IMR-90 (cell line): Measurements from ENCODE around the gene VOPP1. TPM values are rescaled to one million over a fixed set of nuclear protein-coding genes. Genes with fewer than 3 reads are reported as not detected.

Experiments
- ATAC-seq: fragments of 200-7000 bp; cut with Tn5 transposase; 2 replicates; pipeline ENCODE4 v1.9.1; 2020; ENCODE audit warnings: low read depth, mild to moderate bottlenecking, moderate library complexity
- BruUV-seq: library from RNA; stranded (reverse); fragments of 400-500 nt; replicated peaks from 2 replicates; lab custom pipeline; 2021; lab: Mats Ljungman, UMichigan
- CTCF ChIA-PET: fragments of 300-600 bp; formaldehyde crosslinking; extraction: SDS; loops from one replicate; lab custom pipeline; 2021; ENCODE audit warnings: antibody characterized with exemption; lab: Yijun Ruan, JAX
- POLR2A ChIA-PET: fragments of 300-600 bp; sonication (Branson Sonifier 250); formaldehyde crosslinking; loops from one replicate; lab custom pipeline; 2022; ENCODE audit warnings: antibody characterized with exemption; ENCODE audit not compliant: unreplicated experiment; lab: Charles Lee
- DNase-seq: peaks from one replicate; pipeline ENCODE4 v3.0.0; 2013
- H2AFZ ChIP-seq: replicated peaks from 2 replicates; pipeline ENCODE3; 2013; ENCODE audit warnings: low read length, mild to moderate bottlenecking; ENCODE audit not compliant: poor library complexity
- H2AK5ac ChIP-seq: 2 replicates; pipeline ENCODE4 v1.6.1; 2013; ENCODE audit warnings: low read depth, low read length, inconsistent platforms
- H2AK9ac ChIP-seq: replicated peaks from 2 replicates; pipeline ENCODE3; 2013; ENCODE audit warnings: mild to moderate bottlenecking, low read depth, low read length, moderate library complexity; ENCODE audit not compliant: poor library complexity
- H2BK120ac ChIP-seq: 2 replicates; pipeline ENCODE4 v1.6.1; 2013; ENCODE audit warnings: low read depth, low read length, inconsistent platforms
- H2BK15ac ChIP-seq: 3 replicates; pipeline ENCODE4 v1.6.1; 2013; ENCODE audit warnings: low read depth, low read length, inconsistent platforms
- H2BK20ac ChIP-seq: 2 replicates; pipeline ENCODE4 v1.6.1; 2013; ENCODE audit warnings: low read depth, mild to moderate bottlenecking, inconsistent platforms, low read length, moderate library complexity
- H2BK5ac ChIP-seq: 2 replicates; pipeline ENCODE4 v1.6.1; 2013; ENCODE audit warnings: mild to moderate bottlenecking, low read depth, low read length, inconsistent platforms; ENCODE audit not compliant: poor library complexity, severe bottlenecking
- H3K14ac ChIP-seq: replicated peaks from 2 replicates; pipeline ENCODE4 v1.6.1; 2013; ENCODE audit warnings: low read depth, low read length, inconsistent platforms
- H3K18ac ChIP-seq: 2 replicates; pipeline ENCODE4 v1.6.1; 2013; ENCODE audit warnings: low read depth, low read length, control low read depth
- H3K23ac ChIP-seq: 2 replicates; pipeline ENCODE4 v1.6.1; 2013; ENCODE audit warnings: low read depth, low read length, inconsistent platforms
- H3K27ac ChIP-seq: 2 replicates; pipeline ENCODE4 v1.5.1; 2013; ENCODE audit warnings: mild to moderate bottlenecking, control low read depth, low read length; ENCODE audit not compliant: insufficient read depth
- H3K27me3 ChIP-seq: 2 replicates; pipeline ENCODE4 v1.6.1; 2013; ENCODE audit warnings: low read length; ENCODE audit not compliant: control insufficient read depth, insufficient read depth
- H3K36me3 ChIP-seq: 2 replicates; pipeline ENCODE4 v1.6.1; 2013; ENCODE audit warnings: low read length, mixed read lengths; ENCODE audit not compliant: control insufficient read depth, insufficient read depth
- H3K4ac ChIP-seq: 2 replicates; pipeline ENCODE4 v1.6.1; 2013; ENCODE audit warnings: low read depth, low read length, inconsistent platforms
- H3K4me1 ChIP-seq: 2 replicates; pipeline ENCODE4 v1.6.1; 2013; ENCODE audit warnings: low read length, mixed read lengths; ENCODE audit not compliant: control insufficient read depth, insufficient read depth
- H3K4me2 ChIP-seq: 2 replicates; pipeline ENCODE4 v1.6.1; 2013; ENCODE audit warnings: low read depth, mild to moderate bottlenecking, control low read depth, low read length, moderate library complexity
- H3K4me3 ChIP-seq: 2 replicates; pipeline ENCODE4 v1.5.1; 2013; ENCODE audit warnings: low read depth, mild to moderate bottlenecking, control low read depth, low read length, moderate library complexity; ENCODE audit not compliant: insufficient read depth
- H3K56ac ChIP-seq: 2 replicates; pipeline ENCODE4 v1.6.1; 2013; ENCODE audit warnings: low read length, inconsistent platforms; ENCODE audit not compliant: insufficient read depth; ENCODE audit errors: extremely low read depth
- H3K79me1 ChIP-seq, 2 experiments: 2 replicates each; pipeline ENCODE4 v1.6.1; 2013; ENCODE audit warnings: low read length in 2 of 2, inconsistent platforms in 1 of 2, low read depth in 1 of 2
- H3K9ac ChIP-seq: 2 replicates; pipeline ENCODE4 v1.6.1; 2013; ENCODE audit warnings: low read depth, low read length, control low read depth
- H3K9me1 ChIP-seq: 2 replicates; pipeline ENCODE4 v1.6.1; 2013; ENCODE audit warnings: low read length, inconsistent platforms; ENCODE audit not compliant: insufficient read depth
- H3K9me3 ChIP-seq: 2 replicates; pipeline ENCODE4 v1.6.1; 2013; ENCODE audit warnings: low read length; ENCODE audit not compliant: control insufficient read depth, insufficient read depth
- H4K20me1 ChIP-seq: 2 replicates; pipeline ENCODE4 v1.6.1; 2013; ENCODE audit warnings: low read length, inconsistent platforms; ENCODE audit not compliant: insufficient read depth
- H4K5ac ChIP-seq: 2 replicates; pipeline ENCODE4 v1.6.1; 2013; ENCODE audit warnings: mild to moderate bottlenecking, low read depth, low read length, control low read depth
- H4K8ac ChIP-seq, 2 experiments: 2 replicates each; pipeline ENCODE4 v1.6.1; 2013; ENCODE audit warnings: low read depth in 2 of 2, low read length in 2 of 2, control low read depth in 1 of 2, inconsistent platforms in 1 of 2
- H4K91ac ChIP-seq: 2 replicates; pipeline ENCODE4 v1.6.1; 2013; ENCODE audit warnings: low read depth, low read length, inconsistent platforms; ENCODE audit not compliant: insufficient read depth
- BHLHE40 ChIP-seq: fragments of 150-350 bp; IDR thresholded peaks from 2 replicates; pipeline ENCODE4 v1.6.1; 2016; ENCODE audit warnings: mild to moderate bottlenecking, low read depth, low read length
- CHD1 ChIP-seq: IDR thresholded peaks from 2 replicates; pipeline ENCODE4 v1.6.1; 2012; ENCODE audit warnings: low read depth, low read length, improper control_type of control experiment
- CTCF ChIP-seq: conservative IDR thresholded peaks from 2 replicates; pipeline ENCODE4 v1.5.1; 2012; ENCODE audit warnings: mild to moderate bottlenecking, low read depth, low read length, improper control_type of control experiment
- ELK1 ChIP-seq: fragments of 150-350 bp; IDR thresholded peaks from 2 replicates; pipeline ENCODE4 v1.6.1; 2016; ENCODE audit warnings: low read depth, mild to moderate bottlenecking, low read length, moderate library complexity, borderline replicate concordance
- FOS ChIP-seq: fragments of 150-350 bp; IDR thresholded peaks from 2 replicates; pipeline ENCODE4 v1.6.1; 2016; ENCODE audit warnings: low read depth, low read length
- MAFK ChIP-seq: IDR thresholded peaks from 2 replicates; pipeline ENCODE4 v1.6.1; 2012; ENCODE audit warnings: low read depth, low read length, improper control_type of control experiment
- MXI1 ChIP-seq: IDR thresholded peaks from 2 replicates; pipeline ENCODE4 v1.6.1; 2012; ENCODE audit warnings: low read depth, mild to moderate bottlenecking, low read length, moderate library complexity, borderline replicate concordance
- RFX5 ChIP-seq: IDR thresholded peaks from 2 replicates; pipeline ENCODE4 v1.8.0; 2012; ENCODE audit warnings: low read depth, mild to moderate bottlenecking, low read length, moderate library complexity
- WGBS, 2 experiments: methylation state at CpG; one replicate each; pipeline versions ENCODE4 v1.1.5 to v1.1.7; 2013; ENCODE audit warnings: missing lambda C conversion rate in 2 of 2; ENCODE audit not compliant: insufficient read length in 1 of 2; ENCODE audit errors: extremely low coverage in 2 of 2; 5-methylcytosine and 5-hydroxymethylcytosine counted together
- dilution Hi-C: fragments of 300-500 bp; cut with HindIII; formaldehyde crosslinking; loops from one replicate; pipeline ENCODE4 v1.14.3; 2018; ENCODE audit warnings: low sequenced_read_pairs; ENCODE audit not compliant: unreplicated experiment
- in situ Hi-C: fragments of 300-500 bp; cut with MboI; formaldehyde crosslinking; loops from 3 replicates; pipeline ENCODE4 v1.14.3; 2019; ENCODE audit warnings: low sequenced_read_pairs, inconsistent platforms, mixed read lengths
- intact Hi-C: fragments of 100-400 bp; cut with micrococcal nuclease; formaldehyde crosslinking; loops from 2 replicates; pipeline ENCODE4 v1.10.0; 2022
- polyA plus RNA-seq, 3 experiments: library from polyadenylated mRNA; depleted of rRNA; stranded (reverse); fragments of >200 nt; gene quantifications; 2 replicates each; pipeline ENCODE4 v1.2.3, GENCODE V29; 2012; ENCODE audit warnings: low replicate concordance in 1 of 3
- total RNA-seq: library from RNA; depleted of rRNA; stranded (reverse); fragments of >200 nt; gene quantifications from 2 replicates; pipeline ENCODE4 v1.2.3, GENCODE V29; 2012

VOPP1 gene
- total and polyA plus RNA-seq, 2 of the 4 experiments (the other 2 are of a cell fraction) = 60.2 to 94.5 TPM

GRCh38 chr7:55570939-55571338 is 1.4 kb downstream of the VOPP1 start:
- Histone ChIP-seq H3K9me1 (peaks cover 33% of the 10 kb centered on the region), H3K27ac (peak overlapping the region; percentile 67), H2BK20ac (peak overlapping the region; percentile 17; the same call in 1 of the 2 replicates), H3K56ac (peak overlapping the region; percentile 79), H3K36me3 (no peaks in the 10 kb centered on the region), H2AK9ac (no peak overlapping the region), H2BK5ac (peak overlapping the region; percentile 72), H2AFZ (no peak overlapping the region), H3K18ac (no peak overlapping the region; the same call in 1 of the 2 replicates), H3K14ac (0 out of 2 replicates have a peak overlapping the region, but pooled peaks have one; percentile 94), H3K9ac (peak overlapping the region; percentile 38), H4K20me1 (peaks cover 32% of the 10 kb centered on the region), H3K4me1 (peaks cover 28% of the 10 kb centered on the region), H3K4me3 (peak overlapping the region; percentile 58), H3K4me2 (peak overlapping the region; percentile 85), H2AK5ac (no peak overlapping the region), H3K4ac (peak overlapping the region; percentile 71; the same call in 1 of the 2 replicates), H3K27me3 (no peaks in the 10 kb centered on the region), H3K9me3 (no peaks in the 10 kb centered on the region), H4K8ac (peak overlapping the region; percentile 25 to 62; a peak in 3 of 4 replicates), H2BK15ac (no peak overlapping the region), H2BK120ac (no peak overlapping the region; the same call in 1 of the 2 replicates), H3K79me1 (peaks cover 11 to 60% of the 10 kb centered on the region in 2 experiments; a peak in 3 of 4 replicates), H3K23ac (peak overlapping the region; percentile 82; the same call in 1 of the 2 replicates), H4K91ac (no peak overlapping the region; the same call in 1 of the 2 replicates), H4K5ac (0 out of 2 replicates have a peak overlapping the region, but pooled peaks have one; percentile 43)
- WGBS, 2 experiments = no CpG with 5 or more reads among the region's 5 CpGs
- BruUV-seq = no TSS peak
- CTCF ChIA-PET = no interaction called here
- intact Hi-C loops = loop anchor here (1.0 to 10.0 kb wide), 5 partner anchors 32 to 796 kb away; no protein-coding TSS in a partner anchor
- TF ChIP-seq MXI1 (no peak), FOS (peak; percentile 72), RFX5 (no peak), BHLHE40 (no peak), CTCF (no peak), CHD1 (no peak), MAFK (0 out of 2 replicates have a peak, but pooled peaks have one; percentile 2), ELK1 (no peak)
- peak; percentile 4; the same call in 1 of the 2 replicates for ATAC-seq
- dilution Hi-C loops = no loop called here
- DNase-seq = peak; percentile 84
- POLR2A ChIA-PET = no interaction called here
- in situ Hi-C loops = loop anchor here (25.0 kb wide), 1 partner anchor 809 kb away; the partner anchor contains the start of gene SEC61G
